Large intestine (tissue), 3 donors: ENCODE results near the gene SIGLEC1. TPM values are rescaled to one million over a fixed set of nuclear protein-coding genes. Genes with fewer than 3 reads are reported as not detected.
A peak's percentile ranks its signal among the peaks of the same experiment; 100 is the strongest.

Source experiments
- DNase-seq, 2 donors: peaks; one replicate each; pipeline versions ENCODE4 v3.0.0 to v3.0.0-alpha.2; 2013
- H3K27ac ChIP-seq: one replicate; pipeline ENCODE4 v1.5.1; 2013; ENCODE audit warnings: low read length
- H3K27me3 ChIP-seq: 2 replicates; pipeline ENCODE4 v1.6.1; 2013; ENCODE audit warnings: low read length; ENCODE audit not compliant: control insufficient read depth, insufficient read depth
- H3K36me3 ChIP-seq: 2 replicates; pipeline ENCODE4 v1.6.1; 2013; ENCODE audit warnings: low read length; ENCODE audit not compliant: control insufficient read depth, insufficient read depth
- H3K4me1 ChIP-seq: one replicate; pipeline ENCODE4 v1.6.1; 2013; ENCODE audit warnings: low read length; ENCODE audit not compliant: control insufficient read depth, insufficient read depth
- H3K4me3 ChIP-seq: one replicate; pipeline ENCODE4 v1.5.1; 2013; ENCODE audit warnings: low read length
- H3K9me3 ChIP-seq: one replicate; pipeline ENCODE4 v1.6.1; 2013; ENCODE audit warnings: mild to moderate bottlenecking, low read depth, low read length, moderate library complexity; ENCODE audit not compliant: control insufficient read depth
- WGBS: methylation state at CpG from one replicate; pipeline ENCODE4 v1.1.5; 2013; ENCODE audit warnings: low lambda C conversion rate; ENCODE audit not compliant: insufficient coverage; 5-methylcytosine and 5-hydroxymethylcytosine counted together
- polyA plus RNA-seq: library from polyadenylated mRNA; unstranded; fragments of 120-200 nt; gene quantifications from one replicate; pipeline ENCODE4 v1.2.1, GENCODE V29; 2013

The SIGLEC1 gene
- polyA plus RNA-seq, 1 donor = 4.3 TPM

DNA sequence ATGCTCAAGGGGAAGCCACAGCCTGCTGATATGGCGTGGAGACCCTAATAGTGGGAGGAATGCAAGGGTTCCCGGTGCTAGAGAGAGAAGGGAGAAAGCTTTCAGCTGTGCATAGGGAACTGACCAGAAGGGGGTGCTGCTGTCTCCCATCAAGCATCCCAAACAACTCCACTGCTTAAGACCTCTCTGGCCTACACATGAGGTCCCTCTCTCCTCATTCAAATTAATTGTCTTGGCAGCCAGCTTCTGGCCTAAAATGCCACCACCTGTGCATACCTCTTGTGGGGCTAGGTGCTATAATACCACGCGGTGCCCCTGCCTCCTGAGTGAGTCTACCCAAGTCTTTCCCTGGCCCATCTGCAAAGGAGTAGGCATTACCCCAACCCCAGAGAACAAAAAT is 40.7 kb upstream of the SIGLEC1 start:
- peaks cover 16% of the 10 kb centered on the region for H3K4me1 ChIP-seq
- WGBS = no CpG with 5 or more reads among the region's 4 CpGs
- H3K27me3 ChIP-seq = peaks cover 32% of the 10 kb centered on the region
- H3K9me3 ChIP-seq = peaks cover 5% of the 10 kb centered on the region
- H3K27ac ChIP-seq = no peak overlapping the region
- H3K4me3 ChIP-seq = no peak overlapping the region
- H3K36me3 ChIP-seq = peaks cover 10% of the 10 kb centered on the region
- DNase-seq = peak in 1 of 2 donors; percentile 56

GRCh38 chr20:3752386-3752759 is 40.0 kb upstream of the SIGLEC1 start:
- H3K27ac ChIP-seq = no peak overlapping the region
- peaks cover 32% of the 10 kb centered on the region for H3K27me3 ChIP-seq
- H3K9me3 ChIP-seq = peaks cover 5% of the 10 kb centered on the region
- peak overlapping the region; percentile 23 for H3K4me3 ChIP-seq
- H3K4me1 ChIP-seq = peaks cover 16% of the 10 kb centered on the region
- no peak for DNase-seq
- 35% methylated on average over 5 of the region's 13 CpGs for WGBS
- H3K36me3 ChIP-seq = peaks cover 6% of the 10 kb centered on the region

GRCh38 chr20:3751675-3752385 is 39.4 kb upstream of the SIGLEC1 start:
- WGBS = no CpG with 5 or more reads among the region's 95 CpGs
- no peak overlapping the region for H3K27ac ChIP-seq
- H3K4me3 ChIP-seq = peak overlapping the region; percentile 23
- H3K4me1 ChIP-seq = peaks cover 16% of the 10 kb centered on the region
- peaks cover 32% of the 10 kb centered on the region for H3K27me3 ChIP-seq
- H3K36me3 ChIP-seq = peaks cover 6% of the 10 kb centered on the region
- H3K9me3 ChIP-seq = peaks cover 5% of the 10 kb centered on the region
- peak; percentile 40 to 73 for DNase-seq

- H3K4me1 ChIP-seq = peaks cover 16% of the 10 kb centered on the region
- H3K27me3 ChIP-seq = peaks cover 32% of the 10 kb centered on the region
- DNase-seq = no peak
- peaks cover 6% of the 10 kb centered on the region for H3K36me3 ChIP-seq
- WGBS = no CpG with 5 or more reads among the region's 31 CpGs
- H3K27ac ChIP-seq = no peak overlapping the region
- H3K4me3 ChIP-seq = no peak overlapping the region
- peaks cover 5% of the 10 kb centered on the region for H3K9me3 ChIP-seq
These were observed 38.9 kb upstream of the SIGLEC1 start for GRCh38 chr20:3751305-3751674.

DNA sequence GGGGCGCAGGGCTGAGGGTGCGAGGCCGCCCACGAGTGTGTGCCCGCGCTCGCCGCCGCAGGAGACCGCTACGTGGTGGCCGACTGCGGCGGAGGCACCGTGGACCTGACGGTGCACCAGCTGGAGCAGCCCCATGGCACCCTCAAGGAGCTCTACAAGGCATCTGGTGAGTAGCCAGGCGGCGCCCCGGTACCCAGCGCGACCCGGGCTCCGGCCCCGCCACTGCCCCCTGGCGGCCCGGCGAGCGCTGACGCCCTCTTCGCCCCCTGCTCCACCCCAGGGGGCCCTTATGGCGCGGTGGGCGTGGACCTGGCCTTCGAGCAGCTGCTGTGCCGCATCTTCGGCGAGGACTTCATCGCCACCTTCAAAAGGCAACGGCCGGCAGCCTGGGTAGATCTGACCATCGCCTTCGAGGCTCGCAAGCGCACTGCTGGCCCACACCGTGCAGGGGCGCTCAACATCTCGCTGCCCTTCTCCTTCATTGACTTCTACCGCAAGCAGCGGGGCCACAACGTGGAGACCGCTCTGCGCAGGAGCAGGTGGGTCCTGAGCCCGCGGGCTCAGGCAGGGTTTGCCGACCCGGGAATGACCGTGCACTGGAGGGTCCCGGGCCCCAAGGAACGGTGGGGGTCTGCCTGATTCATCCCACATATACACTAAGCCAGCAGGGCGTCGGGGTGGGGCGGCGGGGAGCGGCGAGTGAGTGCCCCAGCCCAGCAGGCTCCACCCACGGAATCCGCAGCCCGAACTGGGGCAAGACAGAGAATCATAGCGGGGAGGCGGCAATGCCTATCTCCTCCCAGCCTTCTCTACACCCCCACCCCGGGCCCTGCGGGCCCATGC is 37.5 kb upstream of the SIGLEC1 start:
- peaks cover 35% of the 10 kb centered on the region for H3K27me3 ChIP-seq
- H3K9me3 ChIP-seq = peaks cover 5% of the 10 kb centered on the region
- peaks cover 7% of the 10 kb centered on the region for H3K36me3 ChIP-seq
- WGBS = no CpG with 5 or more reads among the region's 72 CpGs
- no peak overlapping the region for H3K27ac ChIP-seq
- peaks cover 16% of the 10 kb centered on the region for H3K4me1 ChIP-seq
- no peak overlapping the region for H3K4me3 ChIP-seq
- peak; percentile 47 to 48 for DNase-seq

DNA sequence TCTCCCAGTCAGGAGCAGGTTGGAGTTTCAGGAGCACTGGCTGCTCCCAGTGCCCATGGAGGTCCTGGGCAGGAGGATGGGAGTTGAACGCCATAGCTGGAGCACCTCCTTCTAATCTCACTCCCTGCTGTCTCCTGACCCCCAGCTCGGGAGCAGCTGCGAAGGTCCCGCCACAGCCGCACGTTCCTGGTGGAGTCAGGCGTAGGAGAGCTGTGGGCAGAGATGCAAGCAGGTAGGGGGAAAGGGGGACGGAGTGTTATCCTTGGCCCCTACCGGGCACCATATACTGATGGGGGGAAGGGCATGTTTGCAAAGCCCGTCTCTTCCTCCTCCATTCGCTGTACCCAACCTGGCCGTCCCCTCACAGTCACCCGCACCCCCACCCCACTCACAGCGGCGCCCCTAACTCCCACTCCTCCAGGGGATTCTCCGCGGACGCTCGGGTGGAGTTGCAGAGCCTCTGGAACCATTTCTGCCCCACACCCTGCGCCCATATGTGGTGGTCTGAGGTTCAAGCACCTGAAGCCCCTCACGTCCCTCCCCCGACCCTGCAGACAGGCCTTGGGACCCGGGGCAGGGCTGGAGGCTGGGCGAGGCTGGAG is 36.8 kb upstream of the SIGLEC1 start:
- no peak overlapping the region for H3K4me3 ChIP-seq
- no peak overlapping the region for H3K27ac ChIP-seq
- peaks cover 16% of the 10 kb centered on the region for H3K4me1 ChIP-seq
- WGBS = no CpG with 5 or more reads among the region's 24 CpGs
- peaks cover 5% of the 10 kb centered on the region for H3K9me3 ChIP-seq
- peaks cover 3% of the 10 kb centered on the region for H3K36me3 ChIP-seq
- DNase-seq = no peak
- H3K27me3 ChIP-seq = peaks cover 38% of the 10 kb centered on the region

- no CpG with 5 or more reads among the region's 16 CpGs for WGBS
- Histone ChIP-seq H3K27ac (no peak overlapping the region), H3K27me3 (peaks cover 42% of the 10 kb centered on the region), H3K36me3 (peaks cover 3% of the 10 kb centered on the region), H3K9me3 (peaks cover 5% of the 10 kb centered on the region), H3K4me1 (peaks cover 16% of the 10 kb centered on the region), H3K4me3 (no peak overlapping the region)
- no peak for DNase-seq
These were observed 35.7 kb upstream of the SIGLEC1 start for GRCh38 chr20:3748073-3748472.

- H3K27ac ChIP-seq = no peak overlapping the region
- H3K27me3 ChIP-seq = peaks cover 42% of the 10 kb centered on the region
- no CpG with 5 or more reads among the region's 2 CpGs for WGBS
- H3K36me3 ChIP-seq = peaks cover 3% of the 10 kb centered on the region
- H3K9me3 ChIP-seq = peaks cover 5% of the 10 kb centered on the region
- peaks cover 13% of the 10 kb centered on the region for H3K4me1 ChIP-seq
- peak in 1 of 2 donors; percentile 44 for DNase-seq
- no peak overlapping the region for H3K4me3 ChIP-seq
These were observed 35.1 kb upstream of the SIGLEC1 start for GRCh38 chr20:3747471-3747870.

DNA sequence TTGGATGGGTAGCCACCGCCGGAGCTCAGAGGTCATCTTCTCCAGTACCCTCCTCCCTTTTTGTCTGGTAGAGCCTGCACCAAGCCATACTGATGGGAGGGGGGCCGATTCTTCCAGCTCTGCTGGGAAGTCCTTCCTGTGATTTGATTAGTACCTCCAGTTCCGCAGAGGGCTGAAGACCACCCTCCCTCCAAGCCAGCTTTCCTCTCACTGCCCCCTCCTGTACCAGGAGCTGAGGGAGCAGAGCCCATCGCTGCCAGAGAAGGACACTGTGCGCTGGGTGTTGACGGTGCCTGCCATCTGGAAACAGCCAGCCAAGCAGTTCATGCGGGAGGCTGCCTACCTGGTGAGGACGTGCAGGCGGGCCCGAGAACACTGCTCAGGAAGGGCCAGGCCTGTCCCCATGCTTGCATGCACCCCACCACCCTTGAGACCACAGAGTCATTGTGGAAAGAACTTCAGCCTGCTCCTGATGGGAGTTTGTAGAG is 33.3 kb upstream of the SIGLEC1 start:
- WGBS = no CpG with 5 or more reads among the region's 11 CpGs
- H3K27me3 ChIP-seq = peaks cover 34% of the 10 kb centered on the region
- no peak overlapping the region for H3K4me3 ChIP-seq
- peaks cover 7% of the 10 kb centered on the region for H3K4me1 ChIP-seq
- H3K36me3 ChIP-seq = peaks cover 3% of the 10 kb centered on the region
- H3K27ac ChIP-seq = no peak overlapping the region
- H3K9me3 ChIP-seq = peaks cover 3% of the 10 kb centered on the region
- no peak for DNase-seq
